ENCODE data around the gene ANTXR2.

GRCh38 chr4:80090090-80090489 lies 17.1 kb upstream of the ANTXR2 start:
- no peak for TF ChIP-seq CTCF (IDR thresholded peaks at IDR 0.05)
- TF ChIP-seq ZFX (IDR thresholded peaks at IDR 0.05; ENCODE audit: borderline replicate concordance), result no peak

All from 22Rv1 (cell line).